GM19455 (cell line): Measurements from ENCODE around the gene KRR1.
"Not testable (repeated sequence)": the region's sequence is repeated elsewhere in the genome, so short reads cannot be mapped to it uniquely, and the experiment has no call there.

Experiments used
- ATAC-seq: cut with Tn5 transposase; IDR thresholded peaks from one replicate; pipeline ENCODE4 v1.9.1; 2021; ENCODE audit not compliant: unreplicated experiment

Gene KRR1

GRCh38 chr12:75479963-75480461 is 31.4 kb downstream of the KRR1 start:
- ATAC-seq, result peak; percentile 32

DNA sequence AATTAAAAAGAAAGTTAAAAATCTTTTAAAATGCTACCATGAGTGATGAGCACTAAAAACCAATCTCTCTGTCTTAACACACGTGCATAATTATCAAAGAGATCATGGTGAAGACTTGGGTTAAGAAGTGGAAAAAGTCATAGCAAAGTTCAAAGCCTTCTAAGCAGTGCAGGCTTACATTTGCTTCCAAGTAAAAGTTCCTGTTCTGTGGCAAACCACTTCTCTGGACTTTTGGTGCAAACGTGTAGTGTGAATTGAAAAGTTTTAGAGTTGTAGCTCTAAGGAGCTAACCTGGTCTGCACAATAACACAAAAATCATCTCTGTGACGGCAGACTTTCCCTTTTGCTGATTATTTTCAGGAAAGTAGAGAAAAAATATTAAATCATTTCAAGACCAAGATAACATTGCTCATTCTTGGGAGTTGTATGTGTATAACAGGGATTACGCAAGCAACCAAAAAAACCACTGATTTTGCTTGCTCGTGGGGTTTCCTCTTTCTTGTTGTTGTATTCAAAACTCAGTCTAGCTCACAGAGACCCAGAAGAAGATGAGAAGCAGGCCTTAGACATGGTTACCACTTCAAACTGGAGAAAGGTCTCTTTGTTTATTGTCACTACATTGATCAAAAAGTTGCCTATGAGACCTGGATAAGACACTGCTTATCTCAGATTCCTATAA is 33.2 kb downstream of the KRR1 start:
- ATAC-seq, result no peak

DNA sequence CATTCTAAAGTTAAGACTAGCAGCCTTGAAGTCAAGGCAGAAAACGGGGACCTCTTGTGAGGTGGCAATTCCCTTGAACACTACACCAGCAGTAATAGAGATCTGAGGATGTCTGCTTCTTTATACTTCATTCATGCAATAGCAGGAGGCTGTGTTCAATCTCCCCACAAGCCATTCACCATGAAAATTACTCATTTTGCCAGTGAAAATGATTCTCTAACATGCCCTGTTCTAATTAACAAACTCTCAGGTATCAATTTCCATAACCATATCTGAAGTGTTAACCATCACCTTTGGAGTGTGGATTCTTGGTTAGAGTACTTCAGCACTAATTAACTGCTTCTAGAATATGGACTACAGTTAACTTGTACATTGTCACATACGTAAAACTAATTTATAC is 34.3 kb downstream of the KRR1 start:
- no peak for ATAC-seq

GRCh38 chr12:75476071-75476470 is 35.3 kb downstream of the KRR1 start:
- ATAC-seq, result no peak

DNA sequence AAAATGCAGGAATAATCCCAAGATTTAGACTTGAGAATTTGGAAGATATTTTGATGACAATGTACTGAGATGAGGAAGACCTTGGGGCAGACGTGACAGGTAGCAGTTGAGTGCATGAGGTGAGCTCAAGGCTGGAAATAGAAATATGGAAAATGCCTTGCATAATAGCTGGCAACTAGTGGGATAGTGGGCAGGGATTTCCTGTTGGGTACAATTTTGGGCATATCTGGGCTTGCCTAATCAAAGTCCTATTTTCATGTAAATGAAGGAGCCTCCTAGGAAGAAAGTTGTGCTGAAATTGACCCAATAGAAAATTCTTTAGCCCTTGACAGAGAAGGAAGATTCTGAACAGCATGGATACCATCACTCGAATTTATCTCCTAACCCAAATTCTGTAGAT is 37.3 kb downstream of the KRR1 start:
- no peak for ATAC-seq

GRCh38 chr12:75471902-75472890 is 39.2 kb downstream of the KRR1 start:
- ATAC-seq, result no peak

- ATAC-seq, result no peak
Measured at GRCh38 chr12:75460204-75460603, 51.2 kb downstream of the KRR1 start.

DNA sequence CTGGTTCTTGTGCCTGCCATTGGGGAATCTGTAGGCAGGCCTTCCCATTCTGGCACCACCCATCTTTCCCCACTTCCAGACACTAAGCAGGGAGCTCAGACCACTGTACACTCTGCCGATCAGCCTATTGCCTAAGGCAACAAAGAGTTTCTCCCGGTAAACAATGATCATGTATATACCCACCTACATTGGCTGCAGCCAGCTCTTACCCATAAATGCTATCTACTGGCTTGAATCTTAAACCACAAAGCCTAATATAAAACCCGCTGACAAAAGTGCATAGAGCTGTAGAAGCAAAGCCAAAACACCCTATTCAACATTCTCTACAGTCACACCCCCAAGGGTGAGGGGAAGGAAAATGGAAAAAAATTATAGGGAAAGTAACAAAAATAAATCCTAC is 51.7 kb downstream of the KRR1 start:
- no peak for ATAC-seq

DNA sequence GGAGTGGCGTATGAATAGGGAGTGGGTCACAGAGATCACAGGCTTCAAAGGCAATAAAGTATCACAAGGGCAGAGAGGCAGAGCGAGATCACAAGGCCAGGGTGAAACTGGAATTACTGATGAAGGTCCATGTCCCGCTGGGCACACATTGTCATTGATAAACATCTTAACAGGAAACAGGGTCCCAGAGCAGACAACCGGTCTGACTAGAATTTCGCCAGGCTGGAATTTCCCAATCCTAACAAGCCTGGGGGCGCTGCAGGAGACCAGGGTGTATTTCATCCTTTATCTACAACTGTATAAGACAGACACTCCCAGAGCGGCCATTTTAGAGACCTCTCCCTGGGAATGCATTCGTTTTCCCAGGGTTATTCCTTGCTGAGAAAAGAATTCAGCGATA is 53.5 kb downstream of the KRR1 start:
- not testable (repeated sequence) for ATAC-seq

- no peak for ATAC-seq
Measured at GRCh38 chr12:75457191-75457590, 54.2 kb downstream of the KRR1 start.

DNA sequence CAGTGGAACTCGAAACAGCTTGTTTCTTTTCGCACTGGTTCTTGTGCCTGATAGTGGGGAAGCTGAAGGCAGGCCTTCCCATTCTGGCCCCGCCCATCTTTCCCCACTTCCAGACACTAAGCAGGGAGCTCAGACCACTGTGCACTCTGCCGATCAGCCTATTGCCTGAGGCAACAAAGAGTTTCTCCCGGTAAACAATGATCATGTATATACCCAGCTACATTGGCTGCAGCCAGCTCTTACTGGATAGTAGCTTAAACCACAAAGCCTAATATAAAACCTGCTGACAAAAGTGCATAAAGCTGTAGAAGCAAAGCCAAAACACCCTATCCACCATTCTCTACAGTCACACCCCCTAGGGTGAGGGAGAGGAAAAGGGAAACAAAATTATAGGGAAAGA is 55.6 kb downstream of the KRR1 start:
- ATAC-seq, result no peak

DNA sequence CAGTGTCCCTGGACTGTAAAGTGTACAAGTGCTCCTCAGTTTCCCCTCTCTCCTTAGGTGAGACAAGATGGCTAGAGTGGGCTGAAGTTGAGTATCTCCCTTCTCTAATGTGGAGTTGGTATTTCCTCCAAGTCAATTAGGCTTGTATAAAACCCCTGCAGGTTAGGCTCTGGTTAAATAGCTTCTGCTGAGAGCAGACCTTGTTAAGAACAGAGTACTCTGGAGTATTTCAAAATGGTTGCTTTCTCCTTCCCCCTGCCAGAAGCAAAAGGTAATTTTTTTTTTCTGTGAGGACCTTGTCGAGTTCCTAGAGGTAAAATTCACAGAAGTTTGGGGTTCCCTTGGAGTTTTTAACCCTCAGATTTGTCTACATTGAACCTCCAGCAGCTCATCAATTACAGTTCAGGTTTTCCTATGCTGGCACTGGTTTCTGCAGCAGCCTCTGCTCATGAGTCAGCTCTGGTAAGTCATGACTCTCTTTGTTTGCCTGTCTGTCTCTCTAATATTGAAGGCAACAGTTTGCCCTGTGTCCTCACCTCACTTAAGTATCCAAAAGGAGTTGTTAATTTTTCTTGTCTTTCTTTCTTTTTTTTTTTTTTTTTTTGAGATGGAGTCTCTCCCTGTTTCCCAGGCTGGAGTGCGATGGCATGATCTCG is 58.6 kb downstream of the KRR1 start:
- no peak for ATAC-seq

DNA sequence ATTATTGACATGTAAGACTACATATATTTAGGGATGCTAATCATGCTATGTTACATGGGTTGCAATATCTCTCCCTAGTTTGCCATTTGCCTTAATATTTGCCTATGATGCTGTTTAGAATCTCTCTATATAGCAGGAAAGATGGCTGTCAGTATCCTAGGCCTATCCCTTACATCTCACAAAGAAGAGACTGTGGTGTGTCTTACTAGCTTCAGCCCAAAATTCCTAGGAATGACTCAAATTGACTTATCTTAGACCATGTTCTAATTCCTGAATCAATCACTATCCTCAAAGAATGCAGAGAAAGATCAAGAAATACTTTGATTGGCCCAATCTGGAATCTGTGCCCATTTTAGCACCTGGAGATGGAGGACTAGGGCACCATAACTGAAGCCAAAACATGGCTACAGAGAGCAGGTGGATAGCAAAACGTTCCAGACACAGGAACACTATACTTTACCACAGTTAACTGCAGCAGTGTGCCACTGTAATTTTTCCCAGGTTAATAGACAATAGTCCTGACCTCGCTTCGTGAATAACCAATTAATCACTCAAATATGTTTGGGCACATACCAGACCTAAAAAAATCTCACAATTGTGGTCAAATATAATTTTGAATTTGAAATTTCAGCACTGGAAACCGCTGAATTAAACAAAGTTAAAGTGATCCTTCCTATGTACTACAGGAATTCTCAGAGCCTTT is 63.6 kb downstream of the KRR1 start:
- no peak for ATAC-seq

DNA sequence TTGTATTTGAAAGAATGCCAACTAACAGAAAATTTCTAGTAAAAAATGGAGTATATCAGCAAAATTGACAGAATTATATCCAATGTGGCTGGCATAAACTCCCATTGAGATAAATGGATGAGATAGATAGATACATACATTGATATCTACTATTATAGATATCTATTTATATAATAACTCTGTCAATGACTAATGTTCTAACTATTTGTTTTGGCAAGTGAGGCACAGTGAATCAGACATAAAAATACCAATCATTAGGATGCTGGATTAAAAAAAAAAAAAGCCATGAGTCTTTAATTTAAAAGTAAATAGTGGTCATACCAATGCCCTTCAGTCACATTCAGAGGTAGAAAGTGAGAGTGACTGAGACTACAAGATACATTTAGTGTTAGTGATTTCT is 64.6 kb downstream of the KRR1 start:
- ATAC-seq, result no peak

DNA sequence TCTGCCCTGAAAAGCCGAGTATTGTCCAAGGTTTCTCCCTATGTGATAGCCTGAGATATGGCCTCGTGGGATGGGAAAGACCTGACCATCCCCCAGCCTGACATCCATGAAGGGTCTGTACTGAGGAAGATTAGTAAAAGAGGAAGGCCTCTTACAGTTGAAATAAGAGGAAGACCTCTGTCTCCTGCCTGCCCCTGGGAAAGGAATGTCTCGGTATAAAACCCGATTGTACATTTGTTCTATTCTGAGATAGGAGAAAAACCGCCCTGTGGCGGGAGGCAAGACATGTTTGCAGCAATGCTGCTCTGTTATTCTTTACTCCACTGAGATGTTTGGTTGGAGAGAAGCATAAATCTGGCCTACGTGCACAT is 66.3 kb downstream of the KRR1 start:
- ATAC-seq, result not testable (repeated sequence)

DNA sequence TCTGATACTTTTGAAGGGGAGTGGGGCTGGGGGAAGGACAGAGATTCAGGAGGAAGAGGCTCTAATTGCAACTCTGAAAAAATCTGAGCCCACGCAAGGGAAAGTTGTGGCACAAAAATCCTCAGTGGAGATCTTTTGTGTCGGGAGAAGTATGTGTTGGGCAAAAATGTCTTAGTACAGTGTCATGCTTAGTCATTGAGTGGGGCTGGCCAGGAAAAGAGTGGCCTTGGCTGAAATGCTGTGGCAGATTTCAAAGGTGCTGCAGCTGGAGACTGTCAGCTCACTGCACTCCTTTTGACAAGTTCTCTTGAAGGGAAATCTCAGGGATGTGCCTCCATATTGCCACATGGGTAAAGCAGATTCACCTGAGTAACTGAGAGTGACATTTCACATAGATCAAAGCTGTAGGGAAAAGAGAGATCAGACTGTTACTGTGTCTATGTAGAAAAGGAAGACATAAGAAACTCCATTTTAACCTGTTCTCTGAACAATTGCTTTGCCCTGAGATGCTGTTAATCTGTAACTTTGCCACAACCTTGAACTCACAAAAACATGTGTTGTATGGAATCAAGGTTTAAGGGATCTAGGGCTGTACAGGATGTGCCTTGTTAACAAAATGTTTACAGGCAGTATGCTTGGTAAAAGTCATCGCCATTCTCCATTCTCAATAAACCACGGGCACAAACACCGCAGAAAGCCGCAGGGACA is 66.8 kb downstream of the KRR1 start:
- no peak for ATAC-seq

DNA sequence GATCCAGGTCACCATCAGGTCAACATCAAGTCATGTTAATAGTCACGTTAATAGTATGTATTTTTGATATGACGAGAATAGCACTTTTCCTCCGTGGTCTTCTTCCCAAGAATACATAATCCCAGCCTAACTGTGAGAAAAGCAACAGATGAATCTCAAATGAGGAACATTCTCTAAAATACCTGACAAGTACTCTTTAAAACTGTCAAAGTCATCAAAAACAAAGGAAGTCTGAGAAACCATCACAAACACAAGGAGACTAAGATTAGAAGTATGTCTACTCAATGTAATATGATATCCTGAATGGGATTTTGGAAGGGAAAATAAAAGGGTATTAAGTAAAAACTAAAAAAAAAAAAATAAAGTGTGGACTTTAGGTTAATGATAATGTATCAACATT is 67.7 kb downstream of the KRR1 start:
- no peak for ATAC-seq

GRCh38 chr12:75442454-75442853 is 69.0 kb downstream of the KRR1 start:
- not testable (repeated sequence) for ATAC-seq

GRCh38 chr12:75441687-75442449 is 69.5 kb downstream of the KRR1 start:
- ATAC-seq, result not testable (repeated sequence)
